Epidermal melanocyte (primary cell): ENCODE results near the gene THRB.

Experiments
- DNase-seq: peaks from one replicate; pipeline ENCODE4 v3.0.0; 2011; ENCODE audit warnings: low spot score; ENCODE audit not compliant: insufficient read length

Gene THRB

GRCh38 chr3:24490151-24490550 is 4.5 kb downstream of the THRB start:
- DNase-seq, result no peak

GRCh38 chr3:24487325-24488262 is 7.1 kb downstream of the THRB start:
- no peak for DNase-seq

GRCh38 chr3:24485511-24485910 is 9.1 kb downstream of the THRB start:
- DNase-seq, result no peak

GRCh38 chr3:24483873-24484272 is 10.8 kb downstream of the THRB start:
- DNase-seq, result no peak

GRCh38 chr3:24482096-24482705 is 12.4 kb downstream of the THRB start:
- DNase-seq, result no peak

- no peak for DNase-seq
These were observed 13.5 kb downstream of the THRB start for GRCh38 chr3:24481193-24481592.

GRCh38 chr3:24480497-24480896 is 14.2 kb downstream of the THRB start:
- DNase-seq, result no peak

GRCh38 chr3:24479816-24480215 is 14.8 kb downstream of the THRB start:
- DNase-seq, result no peak

GRCh38 chr3:24476871-24477656 is 17.6 kb downstream of the THRB start:
- no peak for DNase-seq

- DNase-seq, result no peak
These were observed 18.7 kb downstream of the THRB start for GRCh38 chr3:24475925-24476324.

GRCh38 chr3:24474862-24475261 is 19.8 kb downstream of the THRB start:
- no peak for DNase-seq

GRCh38 chr3:24472358-24472757 is 22.3 kb downstream of the THRB start:
- DNase-seq, result no peak

GRCh38 chr3:24471486-24471885 is 23.2 kb downstream of the THRB start:
- no peak for DNase-seq

- DNase-seq, result no peak
These were observed 24.4 kb downstream of the THRB start for GRCh38 chr3:24470277-24470676.

GRCh38 chr3:24464389-24464788 is 30.3 kb downstream of the THRB start:
- no peak for DNase-seq

- no peak for DNase-seq
These were observed 31.9 kb downstream of the THRB start for GRCh38 chr3:24462737-24463136.

- DNase-seq, result no peak
These were observed 33.7 kb downstream of the THRB start for GRCh38 chr3:24460974-24461373.

GRCh38 chr3:24457719-24458118 is 36.9 kb downstream of the THRB start:
- no peak for DNase-seq

- DNase-seq, result no peak
These were observed 39.8 kb downstream of the THRB start for GRCh38 chr3:24454856-24455255.

- DNase-seq, result no peak
These were observed 40.3 kb downstream of the THRB start for GRCh38 chr3:24454393-24454792.

- no peak for DNase-seq
These were observed 43.1 kb downstream of the THRB start for GRCh38 chr3:24451461-24452099.
